ENCODE results near the gene ILRUN.
"Not testable (repeated sequence)": the region's sequence is repeated elsewhere in the genome, so short reads cannot be mapped to it uniquely, and the experiment has no call there.

ILRUN gene

GRCh38 chr6:34696739-34697543 lies at the start of gene ILRUN:
Gene ILRUN (minus strand): TSS chr6:34696767. CDS start chr6:34696603, 164 bp downstream.
- peak; percentile 96 for DNase-seq

DNA sequence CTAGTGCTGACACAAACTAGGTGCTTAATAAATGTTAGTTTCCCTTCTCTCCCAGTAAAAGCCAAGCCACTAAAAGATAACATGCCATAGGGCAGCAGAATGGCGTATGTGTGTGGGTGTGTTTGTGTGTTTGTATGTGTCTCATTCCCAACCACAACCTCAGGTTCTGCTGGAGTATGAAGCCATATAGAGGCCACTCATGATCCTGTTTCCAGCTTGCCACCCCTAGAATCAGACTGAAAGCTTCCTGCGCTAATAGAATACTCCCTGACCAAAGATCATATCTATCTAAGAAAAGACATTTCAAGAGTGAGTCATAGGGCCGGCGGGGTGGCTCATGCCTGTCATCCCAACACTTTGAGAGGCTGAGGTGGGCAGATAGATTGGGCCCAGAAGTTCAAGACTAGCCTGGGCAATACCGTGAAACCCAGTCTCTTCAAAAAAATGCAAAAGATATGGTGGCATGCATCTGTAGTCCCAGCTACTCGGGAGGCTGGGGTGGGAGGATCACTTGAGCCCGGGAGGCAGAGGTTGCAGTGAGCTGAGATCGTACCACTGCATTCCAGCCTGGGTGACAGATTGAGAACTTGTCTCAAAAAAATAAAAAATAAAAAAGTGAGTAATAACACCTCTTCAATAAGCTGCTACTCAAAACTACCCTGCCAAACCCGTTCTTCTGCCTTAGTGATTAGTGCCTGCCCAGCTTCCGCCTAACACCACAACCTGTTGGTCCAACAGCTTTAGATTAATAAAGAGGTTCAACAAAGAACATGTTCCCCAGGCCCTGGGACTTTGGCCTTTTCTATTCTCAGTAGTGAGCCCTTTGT lies 48.9 kb upstream of the ILRUN start:
- no peak for DNase-seq

- DNase-seq = not testable (repeated sequence)
Measured at GRCh38 chr6:34744294-34744647, 47.7 kb upstream of the ILRUN start.

DNA sequence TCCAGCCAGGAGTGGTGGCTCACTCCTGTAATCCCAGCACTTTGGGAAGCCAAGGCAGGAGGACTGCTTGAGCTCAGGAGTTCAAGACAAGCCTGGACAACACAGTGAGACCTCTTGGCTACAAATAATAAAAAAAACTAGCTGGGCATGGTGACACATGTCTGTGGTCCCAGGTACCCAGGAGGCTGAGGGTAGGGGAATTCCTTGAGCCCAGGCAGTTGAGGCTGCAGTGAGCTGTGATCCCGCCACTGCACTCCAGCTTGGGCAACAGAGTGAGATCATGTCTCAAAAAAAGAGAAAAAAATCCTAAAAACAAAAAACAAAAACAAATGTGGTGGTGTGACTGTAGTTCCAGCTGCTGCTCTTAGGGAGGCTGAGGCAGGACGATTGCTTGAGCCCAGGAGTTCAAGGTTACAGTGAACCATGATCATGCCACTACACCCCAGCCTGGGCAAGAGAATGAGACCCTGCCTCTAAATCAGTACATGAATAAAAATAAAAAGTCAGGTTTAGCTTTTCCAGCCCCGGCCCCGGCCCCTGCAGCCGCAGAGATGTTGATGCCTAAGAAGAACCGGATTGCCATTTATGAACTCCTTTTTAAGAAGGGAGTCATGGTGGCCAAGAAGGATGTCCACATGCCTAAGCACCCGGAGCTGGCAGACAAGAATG lies 47.2 kb upstream of the ILRUN start:
- DNase-seq = no peak

DNA sequence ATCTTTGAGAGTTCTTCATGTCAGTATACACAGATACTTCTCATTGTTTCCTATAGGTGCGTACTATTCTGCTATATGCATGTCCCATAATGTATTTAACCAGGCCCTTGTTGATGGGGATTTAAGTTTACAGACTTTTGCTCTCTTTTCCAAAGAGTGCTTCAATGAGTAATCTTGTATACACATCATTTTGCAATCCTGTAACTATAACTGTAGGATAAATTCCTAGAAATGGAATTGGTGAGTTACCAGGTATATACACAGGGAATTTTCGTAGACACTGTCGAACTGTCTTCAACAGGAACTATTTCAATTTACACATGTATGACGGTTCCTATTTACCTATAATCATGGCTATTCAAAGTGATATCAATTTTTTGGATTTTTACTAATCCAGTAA lies 45.5 kb upstream of the ILRUN start:
- no peak for DNase-seq

- no peak for DNase-seq
Measured at GRCh38 chr6:34736823-34737222, 40.3 kb upstream of the ILRUN start.

- DNase-seq = no peak
Measured at GRCh38 chr6:34731393-34732060, 35.0 kb upstream of the ILRUN start.

DNA sequence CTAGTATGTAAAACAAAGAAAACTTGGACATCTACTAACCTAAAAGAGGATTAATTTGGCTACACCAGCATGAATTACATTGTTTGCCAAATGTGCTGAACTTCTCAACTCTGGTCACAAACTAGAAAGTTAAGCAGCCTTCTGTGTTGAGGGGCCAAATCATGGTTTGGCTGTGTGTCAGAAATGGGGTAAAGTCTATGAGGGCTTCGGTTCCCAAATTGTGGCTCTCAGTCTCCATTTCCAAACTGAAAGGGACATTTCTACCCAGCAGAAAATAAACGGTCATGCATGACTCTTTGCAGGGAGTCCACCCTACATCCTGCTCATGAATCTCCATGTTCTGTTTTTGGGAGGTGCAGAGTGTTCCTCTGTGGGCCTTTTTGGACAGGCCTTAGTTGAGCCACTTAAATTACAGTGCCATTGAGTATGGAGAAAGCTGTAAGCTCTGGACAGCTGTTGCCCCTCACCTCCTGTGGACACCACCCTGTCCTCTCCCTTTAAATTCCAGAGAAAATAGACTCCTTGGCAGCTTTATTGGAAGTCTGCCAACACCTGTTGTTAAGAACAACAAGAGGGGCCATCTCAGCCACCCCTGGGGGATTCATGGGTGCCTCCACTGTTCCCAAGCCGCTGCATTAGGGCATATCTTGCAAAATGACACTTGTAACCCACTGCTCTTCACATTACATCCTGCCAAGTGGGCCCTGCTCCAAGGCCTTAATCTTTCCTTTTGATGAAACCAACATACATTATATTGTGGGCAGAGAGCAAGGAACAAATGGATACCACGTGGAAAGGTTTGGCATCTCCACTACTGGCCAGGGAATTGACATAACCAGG lies 33.3 kb upstream of the ILRUN start:
- DNase-seq = no peak

- no peak for DNase-seq
Measured at GRCh38 chr6:34726055-34726454, 29.5 kb upstream of the ILRUN start.

DNA sequence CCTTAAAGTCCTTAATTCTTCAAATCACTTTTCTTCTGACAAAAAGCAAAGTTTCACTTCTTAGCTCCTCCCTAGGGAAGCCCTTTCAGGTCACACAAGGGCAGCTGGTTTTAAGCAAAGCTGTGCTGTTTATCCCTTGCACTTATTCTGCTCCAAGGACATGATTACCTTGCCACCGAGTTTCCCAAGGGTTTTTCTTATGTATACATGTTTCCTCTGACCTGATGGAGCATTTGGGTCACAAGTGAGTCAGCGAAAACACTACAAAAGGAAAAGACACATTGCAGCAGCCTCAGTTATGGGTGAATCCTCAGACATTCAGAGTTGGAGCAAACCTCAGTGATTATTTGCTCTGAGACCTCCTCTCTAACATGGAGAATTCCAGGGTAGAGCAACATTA lies 26.6 kb upstream of the ILRUN start:
- DNase-seq = no peak

GRCh38 chr6:34722451-34722850 lies 25.9 kb upstream of the ILRUN start:
- DNase-seq = no peak

GRCh38 chr6:34720160-34720559 lies 23.6 kb upstream of the ILRUN start:
- DNase-seq = not testable (repeated sequence)

GRCh38 chr6:34719646-34720045 lies 23.1 kb upstream of the ILRUN start:
- not testable (repeated sequence) for DNase-seq

DNA sequence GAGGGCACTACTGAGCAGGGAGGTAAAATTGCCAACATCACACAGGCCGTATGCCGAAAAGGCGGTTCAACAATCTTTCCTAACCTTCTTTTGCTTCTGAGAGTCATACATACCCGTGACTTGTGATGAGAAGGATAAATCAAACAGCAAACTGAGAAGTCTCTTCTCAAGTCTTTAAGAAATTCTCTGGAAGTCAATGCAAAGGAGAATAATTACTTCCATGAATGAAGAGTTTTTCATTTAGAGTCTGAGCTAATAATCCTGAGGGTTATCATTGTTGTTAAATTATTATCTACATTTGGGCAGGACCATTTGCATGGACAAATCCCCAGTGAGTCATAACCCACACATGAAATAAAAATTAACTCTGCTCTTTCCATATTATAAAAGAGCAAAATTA lies 22.4 kb upstream of the ILRUN start:
- no peak for DNase-seq

DNA sequence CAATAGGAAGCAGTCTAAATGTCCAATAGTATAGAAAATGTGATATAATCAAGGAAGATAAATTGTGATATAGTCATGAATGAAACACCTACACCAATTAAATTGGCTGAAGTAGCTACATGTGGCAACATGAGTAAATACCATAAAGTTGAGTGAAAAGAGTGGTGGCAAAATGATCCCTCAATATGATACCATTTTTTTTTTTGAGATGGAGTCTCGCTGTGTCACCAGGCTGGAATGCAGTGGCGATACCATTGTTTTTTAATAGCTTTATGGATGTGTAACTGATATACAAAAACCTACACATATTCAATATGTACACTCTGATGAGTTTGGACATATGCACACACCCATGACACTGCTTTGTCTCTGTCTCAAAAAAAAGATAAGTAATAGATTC lies 20.9 kb upstream of the ILRUN start:
- no peak for DNase-seq

- DNase-seq = no peak
Measured at GRCh38 chr6:34714663-34715062, 18.1 kb upstream of the ILRUN start.

GRCh38 chr6:34712881-34713280 lies 16.3 kb upstream of the ILRUN start:
- not testable (repeated sequence) for DNase-seq

DNA sequence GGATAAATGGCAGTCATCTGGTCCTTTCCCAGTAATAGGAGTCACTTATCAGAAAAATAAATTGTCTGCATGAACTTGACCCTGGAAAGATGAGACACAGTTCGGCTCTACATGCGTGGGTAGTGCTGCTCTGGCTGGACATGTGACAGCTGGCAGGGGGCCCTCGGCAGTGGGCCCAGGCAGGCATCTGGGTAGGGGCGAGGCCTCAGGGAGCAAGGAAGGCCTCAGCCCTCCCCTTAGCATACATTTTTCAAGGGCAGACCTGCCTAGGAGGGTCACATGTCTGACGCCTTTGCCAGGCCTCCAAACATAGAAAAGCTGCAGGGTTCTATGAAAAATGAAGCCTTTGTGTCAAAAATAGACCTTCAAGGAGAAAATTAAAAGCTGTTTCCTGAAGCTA lies 12.8 kb upstream of the ILRUN start:
- DNase-seq = peak; percentile 26

GRCh38 chr6:34705241-34705640 lies 8.7 kb upstream of the ILRUN start:
- no peak for DNase-seq

GRCh38 chr6:34701199-34701598 lies 4.6 kb upstream of the ILRUN start:
- no peak for DNase-seq

GRCh38 chr6:34697904-34698559 lies 1.5 kb upstream of the ILRUN start:
- no peak for DNase-seq

DNA sequence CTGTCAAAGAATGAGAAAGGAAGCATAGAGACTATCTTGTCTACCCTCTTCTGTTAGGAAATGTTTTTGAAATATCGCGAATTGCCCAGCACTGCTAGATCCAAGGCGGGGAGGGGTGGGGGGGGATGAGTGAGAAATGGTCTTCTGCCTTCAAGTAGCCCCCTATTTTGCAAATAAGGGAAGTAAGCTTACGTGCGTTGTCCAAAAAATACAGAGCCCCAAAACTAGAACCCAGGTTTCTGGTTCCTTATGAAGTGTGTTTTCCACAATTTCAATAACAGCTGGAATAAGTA lies 923 bp upstream of the ILRUN start:
- DNase-seq = no peak
